Nephron progenitor cell (in vitro differentiated cells): ENCODE data around the gene FCHO1.

Experiments
- DNase-seq: peaks from one replicate; pipeline ENCODE4 v3.0.0; 2021
- H3K27ac Mint-ChIP-seq: 2 replicates; pipeline ENCODE4 v1.8.0; 2021; ENCODE audit warnings: mild to moderate bottlenecking, moderate library complexity, mixed read lengths
- H3K27me3 Mint-ChIP-seq: 2 replicates; pipeline ENCODE4 v1.8.0; 2021; ENCODE audit warnings: mild to moderate bottlenecking, low read depth, mixed read lengths; ENCODE audit not compliant: poor library complexity
- H3K36me3 Mint-ChIP-seq: 2 replicates; pipeline ENCODE4 v1.8.0; 2021; ENCODE audit warnings: low read depth, mixed read lengths
- H3K4me1 Mint-ChIP-seq: 2 replicates; pipeline ENCODE4 v1.8.0; 2021; ENCODE audit warnings: mixed read lengths
- H3K4me3 Mint-ChIP-seq: 2 replicates; pipeline ENCODE4 v1.8.0; 2021; ENCODE audit warnings: mild to moderate bottlenecking, moderate library complexity, mixed read lengths
- H3K9me3 Mint-ChIP-seq: 2 replicates; pipeline ENCODE4 v1.8.0; 2021; ENCODE audit warnings: mild to moderate bottlenecking, moderate library complexity, mixed read lengths
- TF ChIP-seq, protein P1 (sequence below): fragments of 200-600 bp; sonication (generic); IDR thresholded peaks from 2 replicates; pipeline ENCODE4 v1.5.0; 2021; ENCODE audit warnings: antibody characterized with exemption

Gene FCHO1

GRCh38 chr19:17821190-17821589 is 69.9 kb downstream of the FCHO1 start, which contains the start of gene INSL3:
TSS of gene INSL3 (minus strand) at chr19:17821519. CDS start at chr19:17821506, 13 bp downstream.
- Mint-ChIP-seq H3K4me1 (peaks cover 11% of the 10 kb centered on the region), H3K27me3 (peaks cover 17% of the 10 kb centered on the region), H3K4me3 (no peak within 1 kb of the TSS), H3K9me3 (no peaks in the 10 kb centered on the region), H3K27ac (no peak within 1 kb of the TSS), H3K36me3 (no peaks in the 10 kb centered on the region)
- no peak for DNase-seq
- TF ChIP-seq, protein P1, sequence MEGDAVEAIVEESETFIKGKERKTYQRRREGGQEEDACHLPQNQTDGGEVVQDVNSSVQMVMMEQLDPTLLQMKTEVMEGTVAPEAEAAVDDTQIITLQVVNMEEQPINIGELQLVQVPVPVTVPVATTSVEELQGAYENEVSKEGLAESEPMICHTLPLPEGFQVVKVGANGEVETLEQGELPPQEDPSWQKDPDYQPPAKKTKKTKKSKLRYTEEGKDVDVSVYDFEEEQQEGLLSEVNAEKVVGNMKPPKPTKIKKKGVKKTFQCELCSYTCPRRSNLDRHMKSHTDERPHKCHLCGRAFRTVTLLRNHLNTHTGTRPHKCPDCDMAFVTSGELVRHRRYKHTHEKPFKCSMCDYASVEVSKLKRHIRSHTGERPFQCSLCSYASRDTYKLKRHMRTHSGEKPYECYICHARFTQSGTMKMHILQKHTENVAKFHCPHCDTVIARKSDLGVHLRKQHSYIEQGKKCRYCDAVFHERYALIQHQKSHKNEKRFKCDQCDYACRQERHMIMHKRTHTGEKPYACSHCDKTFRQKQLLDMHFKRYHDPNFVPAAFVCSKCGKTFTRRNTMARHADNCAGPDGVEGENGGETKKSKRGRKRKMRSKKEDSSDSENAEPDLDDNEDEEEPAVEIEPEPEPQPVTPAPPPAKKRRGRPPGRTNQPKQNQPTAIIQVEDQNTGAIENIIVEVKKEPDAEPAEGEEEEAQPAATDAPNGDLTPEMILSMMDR: no peak

- TF ChIP-seq, protein P1: no peak
- peaks cover 17% of the 10 kb centered on the region for H3K27me3 Mint-ChIP-seq
- no peak overlapping the region for H3K4me3 Mint-ChIP-seq
- no peak overlapping the region for H3K27ac Mint-ChIP-seq
- DNase-seq: no peak
- no peaks in the 10 kb centered on the region for H3K36me3 Mint-ChIP-seq
- H3K9me3 Mint-ChIP-seq: no peaks in the 10 kb centered on the region
- H3K4me1 Mint-ChIP-seq: peaks cover 18% of the 10 kb centered on the region
Observed at GRCh38 chr19:17824339-17824738, 73.1 kb downstream of the FCHO1 start.

DNA sequence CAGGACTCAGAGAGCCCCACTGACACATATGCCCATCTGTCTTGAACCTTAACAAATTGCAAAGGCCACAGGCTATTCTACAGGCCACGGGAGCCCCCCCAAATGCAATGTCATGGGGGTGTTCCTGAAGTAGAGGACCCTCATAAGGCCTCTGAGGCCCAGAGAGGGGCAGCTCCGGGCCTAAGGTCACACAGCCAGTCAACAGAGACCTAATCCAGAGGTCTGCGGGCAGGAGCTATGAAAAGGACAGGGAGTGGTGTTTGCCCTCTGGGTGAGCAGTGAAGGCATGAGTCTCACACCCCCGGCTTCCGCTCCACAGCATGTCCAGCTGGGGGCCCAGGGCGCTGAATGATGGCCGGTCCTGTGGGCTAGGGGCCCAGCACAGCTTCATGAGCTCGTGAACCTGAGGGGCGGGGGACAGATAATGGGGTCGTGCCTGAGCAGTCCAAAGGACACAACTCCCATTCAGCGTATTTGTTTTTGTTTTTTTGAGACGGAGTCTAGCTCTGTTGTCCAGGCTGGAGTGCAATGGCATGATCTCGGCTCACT is 75.3 kb downstream of the FCHO1 start:
- TF ChIP-seq, protein P1: no peak
- Mint-ChIP-seq H3K4me3 (no peak overlapping the region), H3K4me1 (peaks cover 30% of the 10 kb centered on the region), H3K36me3 (no peaks in the 10 kb centered on the region), H3K27ac (no peak overlapping the region), H3K27me3 (peaks cover 19% of the 10 kb centered on the region), H3K9me3 (no peaks in the 10 kb centered on the region)
- DNase-seq: no peak

DNA sequence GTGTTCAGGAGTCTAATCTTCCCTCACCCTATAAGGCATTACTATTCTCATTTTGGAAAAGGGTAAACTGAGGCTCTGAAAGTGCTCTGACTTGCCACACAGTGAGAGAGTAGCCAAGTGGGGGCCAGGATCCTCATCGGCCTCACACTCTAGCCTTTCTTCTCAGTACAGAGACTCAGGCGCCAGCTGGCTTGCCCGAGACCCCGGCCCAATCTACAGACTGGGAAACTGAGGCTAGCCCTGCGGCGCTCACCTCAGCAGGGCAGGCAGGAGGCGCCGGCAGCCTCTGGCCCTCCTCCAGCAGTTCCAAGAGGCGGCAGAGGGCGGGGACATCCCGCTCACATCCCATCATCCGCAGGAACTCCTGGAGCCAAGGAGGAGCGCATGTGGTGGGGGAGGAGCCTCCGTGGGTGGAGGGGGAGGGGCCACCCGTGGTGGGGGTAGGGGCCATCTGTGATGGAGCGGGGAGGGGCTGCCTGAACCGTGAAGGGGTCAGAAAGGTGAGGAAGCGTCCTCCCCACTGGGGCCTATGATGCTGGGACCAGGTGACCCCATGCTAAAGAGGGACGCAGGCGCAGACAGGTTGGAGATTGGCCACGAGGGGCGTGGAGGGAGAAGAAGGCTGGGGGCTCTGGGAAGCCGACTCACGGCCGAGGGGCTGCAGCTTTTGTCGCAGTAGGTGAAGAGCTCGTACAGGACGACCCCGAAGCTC is 78.7 kb downstream of the FCHO1 start:
- DNase-seq: peak; percentile 82
- peak overlapping the region; percentile 82 for H3K4me3 Mint-ChIP-seq
- no peaks in the 10 kb centered on the region for H3K36me3 Mint-ChIP-seq
- peaks cover 23% of the 10 kb centered on the region for H3K4me1 Mint-ChIP-seq
- H3K9me3 Mint-ChIP-seq: no peaks in the 10 kb centered on the region
- H3K27me3 Mint-ChIP-seq: peaks cover 24% of the 10 kb centered on the region
- peak overlapping the region; percentile 97 for H3K27ac Mint-ChIP-seq
- TF ChIP-seq, protein P1: no peak

DNA sequence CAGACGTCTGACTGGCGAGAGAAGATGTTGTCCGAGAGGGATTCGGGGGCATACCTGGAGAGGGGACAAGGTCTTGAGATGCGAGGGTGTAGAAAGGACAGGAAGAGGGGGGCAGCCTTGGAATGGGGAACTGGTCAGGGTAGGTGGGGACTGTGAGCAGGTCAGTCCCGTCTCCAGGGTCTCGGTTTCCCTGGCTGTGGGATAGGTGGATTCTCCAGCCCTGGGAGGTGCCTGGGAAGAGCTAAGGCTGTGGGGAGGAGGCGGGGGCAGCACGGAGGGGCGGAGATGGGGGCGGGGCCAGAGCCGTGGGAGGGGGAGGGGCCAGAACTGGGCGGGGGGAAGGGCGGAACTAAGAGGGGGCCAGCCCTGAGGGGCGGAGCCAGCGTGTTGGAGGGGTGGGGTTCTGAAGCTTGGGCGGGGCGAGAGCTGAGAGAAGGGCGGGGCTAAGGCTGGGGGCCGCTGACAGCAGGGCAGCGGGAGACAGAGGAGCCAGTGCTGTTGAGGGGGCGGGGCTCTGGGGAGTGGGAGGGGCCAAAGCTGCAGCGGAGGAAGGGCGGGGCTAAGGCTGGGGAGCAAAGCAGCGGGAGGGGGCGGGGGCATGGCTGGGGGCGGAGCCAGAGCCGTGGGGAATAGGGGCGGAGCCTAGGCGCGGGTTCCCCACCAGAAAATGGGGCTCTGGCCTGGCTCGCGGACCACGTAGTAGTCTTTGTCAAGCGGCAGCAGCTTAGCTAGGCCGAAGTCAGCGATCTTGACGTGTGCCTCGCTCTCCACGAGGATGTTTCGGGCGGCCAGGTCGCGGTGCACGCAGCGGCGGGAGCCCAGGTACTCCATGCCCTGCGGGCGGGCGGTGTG is 79.5 kb downstream of the FCHO1 start:
- Mint-ChIP-seq H3K4me3 (peak overlapping the region; percentile 82), H3K9me3 (no peaks in the 10 kb centered on the region), H3K27ac (peak overlapping the region; percentile 97), H3K4me1 (peaks cover 31% of the 10 kb centered on the region), H3K27me3 (peaks cover 30% of the 10 kb centered on the region), H3K36me3 (no peaks in the 10 kb centered on the region)
- TF ChIP-seq, protein P1: no peak
- peak; percentile 96 for DNase-seq
